ENCODE measurements around the gene MED13L.

GRCh38 chr12:116321913-116322312, 44.4 kb upstream of the MED13L start:
- TF ChIP-seq CTCF (conservative IDR thresholded peaks at IDR 0.05; ENCODE audit: low read depth, low read length) (no peak), MXI1 (IDR thresholded peaks at IDR 0.05; ENCODE audit: borderline replicate concordance, low read depth, low read length) (no peak), USF2 (IDR thresholded peaks at IDR 0.05; ENCODE audit: low read depth, low read length) (no peak), BHLHE40 (IDR thresholded peaks at IDR 0.05; ENCODE audit: low read depth, low read length) (no peak), CEBPB (IDR thresholded peaks at IDR 0.05; ENCODE audit: low read depth, low read length) (no peak), ELK1 (IDR thresholded peaks at IDR 0.05; ENCODE audit: borderline replicate concordance, low read depth, low read length) (no peak), RFX5 (IDR thresholded peaks at IDR 0.05; ENCODE audit: low read depth, low read length) (no peak), POLR2A (IDR thresholded peaks at IDR 0.05; ENCODE audit: low read depth, low read length) (no peak), MAFK (IDR thresholded peaks at IDR 0.05; ENCODE audit: low read depth, low read length) (no peak)
